Stomach (tissue), 9 donors: ENCODE results near the gene MMD2. TPM values are rescaled to one million over a fixed set of nuclear protein-coding genes. Genes with fewer than 3 reads are reported as not detected.

Experiments used
- DNase-seq, 2 donors: peaks; one replicate each; pipeline versions ENCODE4 v3.0.0 to v3.0.0-alpha.2; 2013 to 2019
- H3K27ac ChIP-seq, 5 donors: fragments of 200-600 bp in 4 of 5; sonication (generic) in 4 of 5; one replicate each; pipeline ENCODE4 v1.5.1; 2013 to 2019; ENCODE audit warnings: mild to moderate bottlenecking in 1 of 5, moderate library complexity in 1 of 5
- H3K27me3 ChIP-seq, 3 donors: fragments of 200-600 bp; sonication (generic); one replicate each; pipeline ENCODE4 v1.5.1; 2017 to 2019; ENCODE audit warnings: mixed run types in 1 of 3
- H3K36me3 ChIP-seq, 4 donors: fragments of 200-600 bp; sonication (generic); 1 replicate in 3 of 4; 2 replicates in 1 of 4; pipeline ENCODE4 v1.5.1; 2016 to 2019
- H3K4me1 ChIP-seq, 4 donors: fragments of 200-600 bp; sonication (generic); one replicate each; pipeline ENCODE4 v1.5.1; 2016 to 2019
- H3K4me3 ChIP-seq, 4 donors: fragments of 200-600 bp; sonication (generic) in 3 of 4; one replicate each; pipeline ENCODE4 v1.5.1; 2016 to 2019; ENCODE audit warnings: mild to moderate bottlenecking in 1 of 4
- H3K9me3 ChIP-seq, 4 donors: fragments of 200-600 bp; sonication (generic); one replicate each; pipeline ENCODE4 v1.5.1; 2016 to 2019
- EP300 ChIP-seq: sonication (generic); formaldehyde crosslinking; IDR thresholded peaks from one replicate; pipeline ENCODE4 v1.6.1; 2017; ENCODE audit warnings: antibody characterized with exemption
- POLR2A ChIP-seq, 4 donors: fragments of 450-650 bp; IDR thresholded peaks; one replicate each; pipeline ENCODE4 v1.6.1; 2016; ENCODE audit warnings: antibody characterized with exemption in 4 of 4, control low read depth in 2 of 4, mild to moderate bottlenecking in 1 of 4, moderate library complexity in 1 of 4
- POLR2AphosphoS5 ChIP-seq, 3 donors: sonication (generic); formaldehyde crosslinking; IDR thresholded peaks; one replicate each; pipeline ENCODE4 v1.6.1; 2016; ENCODE audit warnings: antibody characterized with exemption in 3 of 3
- WGBS, 5 donors: extraction: QIAGEN DNeasy Blood & Tissue Kit in 3 of 5; methylation state at CpG; one replicate each; pipeline versions ENCODE4 v1.1.5 to v1.1.7; 2013 to 2018; 5-methylcytosine and 5-hydroxymethylcytosine counted together
- intact Hi-C: fragments of 100-400 bp; cut with DNase I; formaldehyde crosslinking; loops from one replicate; pipeline ENCODE4 v1.15.1; 2023; ENCODE audit warnings: low total_unique reads
- polyA plus RNA-seq, 3 donors: library from polyadenylated mRNA; stranded (reverse); fragments of 200-250 nt; gene quantifications; one replicate each; pipeline ENCODE4 v1.2.3, GENCODE V29; 2013
- total RNA-seq, 5 donors: library from RNA; depleted of rRNA; stranded (reverse); fragments of >200 nt; gene quantifications; one replicate each; pipeline versions ENCODE4 v1.1.0 to v1.2.3, GENCODE V29; 2014 to 2016
- TF ChIP-seq, protein P1 (sequence below), 7 experiments: fragments of 450-650 bp in 4 of 7; fragments of 200-600 bp in 3 of 7; sonication (generic) in 3 of 7; IDR thresholded peaks; one replicate each; pipeline ENCODE4 v1.5.1; 2016 to 2019; ENCODE audit warnings: antibody characterized with exemption in 7 of 7, control low read depth in 2 of 7, mild to moderate bottlenecking in 1 of 7
- donor health status: healthy with polysubstance abuse.
- donor health status: Bipolar disorder and iron deficiency.
- donor health status: healthy.

MMD2 gene
- total and polyA plus RNA-seq, 8 donors: not detected

DNA sequence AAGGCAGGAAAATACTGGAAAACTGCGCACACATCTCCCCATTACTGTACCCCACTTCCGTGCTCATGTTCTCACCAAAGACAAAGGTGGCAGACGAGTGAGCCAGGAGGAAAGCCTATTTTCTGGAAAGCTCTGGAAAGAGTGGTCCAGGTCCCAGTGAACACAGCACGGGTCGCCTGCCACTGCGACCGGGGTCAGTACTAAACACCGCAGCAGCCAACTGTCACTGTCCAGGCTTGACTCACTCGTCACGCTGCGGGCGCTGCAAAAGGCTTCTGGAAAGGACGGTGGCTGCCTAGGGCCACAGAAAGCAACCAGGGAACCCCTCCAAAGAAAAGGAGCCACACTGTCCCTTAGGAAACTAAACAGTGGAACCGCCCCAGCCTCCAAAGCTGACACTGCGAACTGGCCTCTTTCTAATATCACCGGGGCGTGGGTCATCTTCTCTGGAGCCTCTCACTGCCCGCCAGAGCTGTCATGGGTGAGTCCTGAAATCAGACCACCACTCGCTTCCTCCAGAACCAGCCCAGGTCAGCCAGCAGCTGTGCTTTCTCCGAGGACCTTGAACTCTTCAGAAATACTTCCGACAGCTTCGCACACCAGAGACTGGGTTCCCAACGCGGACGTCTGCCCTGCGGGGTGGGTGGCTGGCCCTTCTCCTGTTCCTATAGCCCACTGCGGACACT, 79.4 kb downstream of the MMD2 start:
- Histone ChIP-seq H3K9me3 (no peaks in the 10 kb centered on the region), H3K27ac (no peak overlapping the region), H3K4me3 (no peak overlapping the region), H3K4me1 (peaks cover 11 to 22% (median 19%) of the 10 kb centered on the region in 4 donors), H3K36me3 (peaks cover 0 to 22% (median 7%) of the 10 kb centered on the region in 4 donors), H3K27me3 (peaks cover 0 to 35% (median 19%) of the 10 kb centered on the region in 3 donors)
- WGBS, 5 donors: 82 to 90% (median 85%) methylated on average over 22 to 27 of the region's 27 CpGs
- TF ChIP-seq POLR2A (IDR thresholded peaks at IDR 0.05) (no peak), POLR2AphosphoS5 (IDR thresholded peaks at IDR 0.05) (no peak), EP300 (no peak)
- TF ChIP-seq, protein P1, sequence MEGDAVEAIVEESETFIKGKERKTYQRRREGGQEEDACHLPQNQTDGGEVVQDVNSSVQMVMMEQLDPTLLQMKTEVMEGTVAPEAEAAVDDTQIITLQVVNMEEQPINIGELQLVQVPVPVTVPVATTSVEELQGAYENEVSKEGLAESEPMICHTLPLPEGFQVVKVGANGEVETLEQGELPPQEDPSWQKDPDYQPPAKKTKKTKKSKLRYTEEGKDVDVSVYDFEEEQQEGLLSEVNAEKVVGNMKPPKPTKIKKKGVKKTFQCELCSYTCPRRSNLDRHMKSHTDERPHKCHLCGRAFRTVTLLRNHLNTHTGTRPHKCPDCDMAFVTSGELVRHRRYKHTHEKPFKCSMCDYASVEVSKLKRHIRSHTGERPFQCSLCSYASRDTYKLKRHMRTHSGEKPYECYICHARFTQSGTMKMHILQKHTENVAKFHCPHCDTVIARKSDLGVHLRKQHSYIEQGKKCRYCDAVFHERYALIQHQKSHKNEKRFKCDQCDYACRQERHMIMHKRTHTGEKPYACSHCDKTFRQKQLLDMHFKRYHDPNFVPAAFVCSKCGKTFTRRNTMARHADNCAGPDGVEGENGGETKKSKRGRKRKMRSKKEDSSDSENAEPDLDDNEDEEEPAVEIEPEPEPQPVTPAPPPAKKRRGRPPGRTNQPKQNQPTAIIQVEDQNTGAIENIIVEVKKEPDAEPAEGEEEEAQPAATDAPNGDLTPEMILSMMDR (IDR thresholded peaks at IDR 0.05): no peak
- intact Hi-C loops: no loop called here
- DNase-seq: no peak

DNA sequence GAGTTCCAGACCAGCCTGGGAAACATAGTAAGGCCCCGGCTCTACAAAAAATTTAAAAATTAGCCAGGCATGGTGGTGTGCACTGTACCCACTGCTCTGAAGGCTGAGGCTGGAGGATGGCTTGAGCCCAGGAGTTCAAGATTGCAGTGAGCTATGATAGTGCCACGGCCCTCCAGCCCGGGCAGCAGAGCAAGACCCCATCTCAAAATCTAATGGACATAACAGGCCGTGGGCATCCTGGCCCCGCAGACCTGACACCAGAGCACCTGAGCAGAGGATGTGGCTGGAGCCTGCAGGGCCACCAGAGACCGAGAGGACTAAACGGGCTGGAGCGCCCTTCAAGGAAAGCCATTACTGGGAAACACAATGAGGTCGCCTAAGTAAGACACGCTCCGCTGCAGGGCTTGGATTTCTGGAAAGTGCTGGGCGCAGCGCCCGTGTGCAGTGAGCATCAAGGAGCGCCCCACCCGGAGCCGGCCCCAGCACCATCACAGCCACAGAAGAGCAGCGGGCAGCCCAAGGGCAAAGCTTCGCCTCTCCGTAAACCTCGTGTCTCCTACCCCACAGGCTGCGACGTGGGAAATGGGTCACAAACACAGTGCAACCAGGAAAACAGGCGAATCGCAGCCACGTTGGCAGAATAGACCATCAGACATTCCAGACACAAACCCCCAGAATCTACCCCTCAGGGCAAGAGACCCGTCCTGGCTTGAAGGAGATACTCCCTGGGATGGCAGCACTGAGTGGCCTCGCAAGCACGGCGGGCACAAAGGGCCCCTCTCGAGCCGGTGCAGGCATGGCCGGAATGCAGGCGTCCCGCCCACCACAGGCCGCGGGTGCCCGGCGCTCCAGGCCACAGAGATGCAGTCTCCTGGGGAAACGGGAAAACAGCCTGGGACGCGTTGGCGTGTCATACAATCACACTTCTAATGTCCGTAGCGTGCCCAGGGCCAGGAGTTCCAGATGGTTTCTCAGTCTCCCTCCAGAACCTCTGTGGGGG, 80.4 kb downstream of the MMD2 start:
- intact Hi-C loops: no loop called here
- Histone ChIP-seq H3K9me3 (no peaks in the 10 kb centered on the region), H3K4me1 (peaks cover 11 to 20% (median 17%) of the 10 kb centered on the region in 4 donors), H3K27ac (no peak overlapping the region), H3K4me3 (no peak overlapping the region), H3K27me3 (peaks cover 0 to 27% (median 13%) of the 10 kb centered on the region in 3 donors), H3K36me3 (peaks cover 0 to 22% (median 7%) of the 10 kb centered on the region in 4 donors)
- no peak for TF ChIP-seq EP300
- TF ChIP-seq, protein P1 (IDR thresholded peaks at IDR 0.05): no peak
- TF ChIP-seq POLR2AphosphoS5 (IDR thresholded peaks at IDR 0.05): no peak
- no peak for TF ChIP-seq POLR2A (IDR thresholded peaks at IDR 0.05)
- no peak for DNase-seq
- WGBS, 5 donors: 85 to 89% (median 86%) methylated on average over 44 to 45 of the region's 45 CpGs

DNA sequence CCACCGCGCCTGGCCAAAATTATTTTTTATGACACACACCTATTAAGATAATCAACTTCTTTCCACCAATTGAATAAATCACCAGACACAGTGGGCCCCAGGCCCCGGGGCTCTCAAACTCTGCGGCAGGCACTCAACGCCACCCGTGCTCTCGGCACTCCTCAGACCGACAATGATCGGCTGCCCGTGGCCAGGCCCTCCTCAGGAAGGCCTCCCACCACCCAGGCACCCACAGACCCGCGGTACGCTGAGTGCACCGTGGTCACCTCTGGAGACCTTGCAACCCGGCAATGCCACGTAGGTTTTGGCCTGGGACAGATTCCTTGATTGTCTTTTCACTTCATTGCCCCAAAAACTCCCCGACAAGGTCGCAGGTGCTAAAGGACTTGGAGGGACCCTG, 82.4 kb downstream of the MMD2 start:
- TF ChIP-seq EP300 (no peak), POLR2A (IDR thresholded peaks at IDR 0.05) (no peak), POLR2AphosphoS5 (IDR thresholded peaks at IDR 0.05) (no peak)
- TF ChIP-seq, protein P1 (IDR thresholded peaks at IDR 0.05): no peak
- Histone ChIP-seq H3K4me1 (no peaks in the 10 kb centered on the region), H3K9me3 (no peaks in the 10 kb centered on the region), H3K27me3 (peaks cover 0 to 15% (median 0%) of the 10 kb centered on the region in 3 donors), H3K36me3 (peaks cover 0 to 22% (median 7%) of the 10 kb centered on the region in 4 donors), H3K27ac (no peak overlapping the region), H3K4me3 (no peak overlapping the region)
- 95 to 97% (median 96%) methylated on average over 18 of the region's 18 CpGs for WGBS, 5 donors
- DNase-seq: no peak
- intact Hi-C loops: no loop called here

DNA sequence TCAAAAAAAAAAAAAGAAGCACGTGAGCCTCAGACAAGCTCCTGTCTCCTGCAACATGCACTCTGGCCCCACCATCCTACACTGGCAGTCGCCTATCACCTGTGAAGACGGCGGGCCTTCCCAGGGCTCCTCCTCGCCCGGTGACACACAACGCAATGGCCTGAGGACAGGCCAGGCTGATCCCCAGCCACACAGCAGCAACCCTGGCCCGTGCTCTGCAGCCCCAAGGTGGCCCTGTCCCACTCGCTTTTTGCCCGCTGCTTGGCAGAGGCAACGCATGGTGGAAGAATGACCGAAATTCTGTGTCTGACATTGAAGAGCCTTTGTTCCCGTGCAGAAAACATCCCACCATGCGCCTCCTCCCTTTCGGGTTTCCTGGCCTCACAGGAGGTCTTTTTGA, 83.6 kb downstream of the MMD2 start:
- H3K4me1 ChIP-seq: no peaks in the 10 kb centered on the region
- no peak overlapping the region for H3K27ac ChIP-seq
- H3K4me3 ChIP-seq: no peak overlapping the region
- TF ChIP-seq POLR2A (IDR thresholded peaks at IDR 0.05): no peak
- TF ChIP-seq, protein P1 (IDR thresholded peaks at IDR 0.05): no peak
- TF ChIP-seq EP300: no peak
- TF ChIP-seq POLR2AphosphoS5 (IDR thresholded peaks at IDR 0.05): no peak
- WGBS, 5 donors: 86 to 94% (median 93%) methylated on average over 14 to 15 of the region's 15 CpGs
- no peaks in the 10 kb centered on the region for H3K9me3 ChIP-seq
- H3K27me3 ChIP-seq: peaks cover 0 to 15% (median 0%) of the 10 kb centered on the region in 3 donors
- peaks cover 0 to 22% (median 7%) of the 10 kb centered on the region in 4 donors for H3K36me3 ChIP-seq
- intact Hi-C loops: no loop called here
- no peak for DNase-seq
